PC-3 (cell line): ENCODE results near the gene CACNA1H. TPM values are rescaled to one million over a fixed set of nuclear protein-coding genes. Genes with fewer than 3 reads are reported as not detected.

Experiments used
- ATAC-seq: fragments of 200-7000 bp; cut with Tn5 transposase; 2 replicates; pipeline ENCODE4 v1.9.1; 2020; ENCODE audit warnings: mild to moderate bottlenecking, moderate library complexity
- BruUV-seq: library from RNA; stranded (reverse); fragments of 400-500 nt; replicated peaks from 2 replicates; lab custom pipeline; 2021; lab: Mats Ljungman, UMichigan
- CTCF ChIA-PET: fragments of 300-600 bp; sonication (Branson Sonifier 250); formaldehyde crosslinking; loops from one replicate; lab custom pipeline; 2022; ENCODE audit warnings: antibody characterized with exemption; lab: Charles Lee
- POLR2A ChIA-PET: fragments of 300-600 bp; sonication (Branson Sonifier 250); formaldehyde crosslinking; loops from one replicate; lab custom pipeline; 2022; ENCODE audit warnings: antibody characterized with exemption; ENCODE audit not compliant: unreplicated experiment; lab: Charles Lee
- DNase-seq: peaks from one replicate; pipeline ENCODE4 v3.0.0-alpha.2; 2015
- H2AFZ ChIP-seq: fragments of 300-600 bp; sonication (generic); 2 replicates; pipeline ENCODE4 v1.6.0; 2016; ENCODE audit warnings: antibody characterized with exemption, low read length
- H3F3A ChIP-seq: fragments of 300-600 bp; sonication (generic); one replicate; pipeline ENCODE4 v1.6.0; 2017; ENCODE audit warnings: antibody characterized with exemption, low read length, control low read depth, mild to moderate bottlenecking; ENCODE audit not compliant: unreplicated experiment
- H3K27ac ChIP-seq: fragments of 300-600 bp; sonication (generic); 2 replicates; pipeline ENCODE4 v1.5.1; 2016; ENCODE audit warnings: mild to moderate bottlenecking, low read length
- H3K27me3 ChIP-seq: fragments of 300-600 bp; sonication (generic); 2 replicates; pipeline ENCODE4 v1.6.1; 2016; ENCODE audit warnings: low read length, mixed read lengths
- H3K36me3 ChIP-seq: fragments of 300-600 bp; sonication (generic); 2 replicates; pipeline ENCODE4 v1.6.1; 2016; ENCODE audit warnings: low read depth, mixed run types, low read length, mixed read lengths
- H3K4me1 ChIP-seq: fragments of 300-600 bp; sonication (generic); 2 replicates; pipeline ENCODE4 v1.5.1; 2016; ENCODE audit warnings: low read length; ENCODE audit not compliant: insufficient read depth
- H3K4me2 ChIP-seq: fragments of 300-600 bp; sonication (generic); 2 replicates; pipeline ENCODE4 v1.6.0; 2016; ENCODE audit warnings: low read length
- H3K4me3 ChIP-seq: fragments of 300-600 bp; sonication (generic); 2 replicates; pipeline ENCODE4 v1.5.1; 2016; ENCODE audit warnings: mild to moderate bottlenecking, low read length, mixed read lengths
- H3K79me2 ChIP-seq: fragments of 300-600 bp; sonication (generic); 2 replicates; pipeline ENCODE4 v1.6.1; 2017; ENCODE audit warnings: low read length, mixed read lengths
- H3K9ac ChIP-seq: fragments of 300-600 bp; sonication (generic); 2 replicates; pipeline ENCODE4 v1.6.0; 2016; ENCODE audit warnings: mild to moderate bottlenecking, low read length
- H3K9me2 ChIP-seq: fragments of 300-600 bp; sonication (generic); replicated peaks from 2 replicates; pipeline ENCODE4 v1.6.1; 2016; ENCODE audit warnings: mixed run types, low read length, mixed read lengths
- H3K9me3 ChIP-seq: fragments of 300-600 bp; sonication (generic); 2 replicates; pipeline ENCODE4 v1.6.1; 2016; ENCODE audit warnings: low read length, mixed read lengths
- H4K20me1 ChIP-seq: fragments of 300-600 bp; sonication (generic); 2 replicates; pipeline ENCODE4 v1.6.1; 2016; ENCODE audit warnings: low read length, mixed read lengths
- CTCF ChIP-seq: fragments of 300-600 bp; sonication (generic); conservative IDR thresholded peaks from 2 replicates; pipeline ENCODE4 v1.5.1; 2017; ENCODE audit warnings: antibody characterized with exemption, low read depth, mild to moderate bottlenecking, low read length
- EZH2 ChIP-seq: fragments of 300-600 bp; sonication (generic); IDR thresholded peaks from one replicate; pipeline ENCODE4 v1.6.1; 2017; ENCODE audit warnings: antibody characterized with exemption, mild to moderate bottlenecking, low read length; ENCODE audit not compliant: unreplicated experiment
- EZH2phosphoT487 ChIP-seq: fragments of 300-600 bp; sonication (generic); IDR thresholded peaks from 2 replicates; pipeline ENCODE4 v1.6.1; 2018; ENCODE audit warnings: mild to moderate bottlenecking, antibody characterized with exemption, low read length, borderline replicate concordance
- intact Hi-C: fragments of 100-400 bp; cut with micrococcal nuclease; formaldehyde crosslinking; loops from 2 replicates; pipeline ENCODE4 v1.9.0; 2023
- total RNA-seq: library from RNA; depleted of rRNA; stranded (reverse); fragments of >200 nt; gene quantifications from 2 replicates; pipeline ENCODE4 v1.2.3, GENCODE V29; 2014

CACNA1H gene
- total RNA-seq, 1 experiment from 2014 or later: 4.1 TPM

- TF ChIP-seq EZH2 (no peak), CTCF (no peak), EZH2phosphoT487 (no peak)
- Histone ChIP-seq H3K36me3 (no peaks in the 10 kb centered on the region), H3K79me2 (no peaks in the 10 kb centered on the region), H3K27ac (no peak overlapping the region), H3K27me3 (no peaks in the 10 kb centered on the region), H3K4me1 (peaks cover 6% of the 10 kb centered on the region; the same call in 1 of the 2 replicates), H3F3A (no peaks in the 10 kb centered on the region), H3K9me3 (no peaks in the 10 kb centered on the region), H3K4me3 (no peak overlapping the region), H3K9ac (no peak overlapping the region), H4K20me1 (no peaks in the 10 kb centered on the region), H3K4me2 (no peak overlapping the region), H2AFZ (no peak overlapping the region), H3K9me2 (no peaks in the 10 kb centered on the region)
- POLR2A ChIA-PET: no interaction called here
- intact Hi-C loops: no loop called here
- CTCF ChIA-PET: no interaction called here
- BruUV-seq: no TSS peak
- no peak for DNase-seq
- ATAC-seq: no peak
Observed at GRCh38 chr16:1167276-1168107, 14.6 kb downstream of the CACNA1H start.

DNA sequence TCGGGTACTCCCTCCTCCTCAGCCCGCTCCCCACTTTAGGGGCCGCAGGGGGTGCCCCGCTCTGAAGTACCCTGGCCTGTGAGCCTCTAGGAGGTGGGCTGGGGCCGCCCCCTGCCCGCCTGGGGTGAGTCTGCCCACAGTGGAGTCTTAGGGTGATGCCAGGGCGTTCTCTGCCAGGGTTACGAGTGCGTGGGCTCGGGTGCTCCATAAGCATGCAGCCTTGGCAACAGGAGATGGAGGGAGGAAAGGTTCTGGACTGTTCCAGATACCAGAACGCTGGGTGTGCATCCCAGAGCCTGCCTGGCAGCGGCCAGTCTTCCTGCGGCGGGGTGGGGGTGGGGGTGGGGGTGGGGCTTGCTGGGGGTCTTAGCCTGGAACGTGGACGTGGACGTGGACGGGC, 15.9 kb downstream of the CACNA1H start:
- no peak overlapping the region for H3K9ac ChIP-seq

GRCh38 chr16:1169285-1170075, 16.6 kb downstream of the CACNA1H start:
- ChIA-PET POLR2A (no interaction called here), CTCF (no interaction called here)
- Histone ChIP-seq H3F3A (no peaks in the 10 kb centered on the region), H3K36me3 (no peaks in the 10 kb centered on the region), H3K9me2 (no peaks in the 10 kb centered on the region), H4K20me1 (no peaks in the 10 kb centered on the region), H3K4me2 (no peak overlapping the region), H3K9me3 (no peaks in the 10 kb centered on the region), H3K9ac (no peak overlapping the region), H3K4me1 (no peaks in the 10 kb centered on the region), H3K4me3 (no peak overlapping the region), H3K79me2 (no peaks in the 10 kb centered on the region), H3K27ac (no peak overlapping the region), H3K27me3 (no peaks in the 10 kb centered on the region), H2AFZ (no peak overlapping the region)
- TF ChIP-seq EZH2phosphoT487: no peak
- TF ChIP-seq CTCF: no peak
- no peak for TF ChIP-seq EZH2
- ATAC-seq (no peak), DNase-seq (no peak)
- no TSS peak for BruUV-seq
- intact Hi-C loops: no loop called here

More for the DNA sequence above, 15.9 kb downstream of the CACNA1H start:
- Histone ChIP-seq H2AFZ (no peak overlapping the region), H3K27me3 (no peaks in the 10 kb centered on the region), H3K27ac (no peak overlapping the region), H3K9me3 (no peaks in the 10 kb centered on the region), H4K20me1 (no peaks in the 10 kb centered on the region), H3F3A (no peaks in the 10 kb centered on the region), H3K4me2 (no peak overlapping the region), H3K36me3 (no peaks in the 10 kb centered on the region), H3K9me2 (no peaks in the 10 kb centered on the region), H3K4me3 (no peak overlapping the region), H3K4me1 (no peaks in the 10 kb centered on the region), H3K79me2 (no peaks in the 10 kb centered on the region)
- ATAC-seq: no peak
- ChIA-PET POLR2A (no interaction called here), CTCF (no interaction called here)
- BruUV-seq: no TSS peak
- no peak for DNase-seq
- intact Hi-C loops: no loop called here
- no peak for TF ChIP-seq EZH2
